ENCODE measurements around the gene RAB3D.

RAB3D gene

DNA sequence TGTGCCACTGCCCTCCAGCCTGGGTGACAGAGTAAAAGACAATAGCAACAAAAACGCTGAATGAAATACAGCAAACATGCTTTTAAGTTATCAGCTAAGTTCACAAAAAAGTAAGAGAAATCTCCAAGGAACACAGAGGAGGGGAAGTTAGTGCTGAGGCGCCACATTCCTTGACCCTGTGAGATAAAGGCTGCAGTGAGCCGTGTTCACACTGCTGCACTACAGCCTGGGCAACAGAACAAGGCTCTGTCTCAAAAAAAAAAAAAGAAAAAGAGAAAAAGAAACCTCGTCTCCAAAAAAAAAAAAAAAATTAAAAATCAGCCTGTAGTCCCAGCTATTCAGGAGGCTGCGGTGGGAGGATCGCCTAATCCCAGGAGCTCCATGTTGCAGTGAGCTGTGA, 60.8 kb downstream of the RAB3D start:
- H3K27ac Mint-ChIP-seq: no peak overlapping the region
- H3K4me3 Mint-ChIP-seq: no peak overlapping the region
- H3K36me3 Mint-ChIP-seq (ENCODE audit: low read depth): no peaks in the 10 kb centered on the region
- peaks cover 53% of the 10 kb centered on the region for H3K27me3 Mint-ChIP-seq
- H3K4me1 Mint-ChIP-seq (ENCODE audit: low read depth): peaks cover 14% of the 10 kb centered on the region
- no peaks in the 10 kb centered on the region for H3K9me3 Mint-ChIP-seq

DNA sequence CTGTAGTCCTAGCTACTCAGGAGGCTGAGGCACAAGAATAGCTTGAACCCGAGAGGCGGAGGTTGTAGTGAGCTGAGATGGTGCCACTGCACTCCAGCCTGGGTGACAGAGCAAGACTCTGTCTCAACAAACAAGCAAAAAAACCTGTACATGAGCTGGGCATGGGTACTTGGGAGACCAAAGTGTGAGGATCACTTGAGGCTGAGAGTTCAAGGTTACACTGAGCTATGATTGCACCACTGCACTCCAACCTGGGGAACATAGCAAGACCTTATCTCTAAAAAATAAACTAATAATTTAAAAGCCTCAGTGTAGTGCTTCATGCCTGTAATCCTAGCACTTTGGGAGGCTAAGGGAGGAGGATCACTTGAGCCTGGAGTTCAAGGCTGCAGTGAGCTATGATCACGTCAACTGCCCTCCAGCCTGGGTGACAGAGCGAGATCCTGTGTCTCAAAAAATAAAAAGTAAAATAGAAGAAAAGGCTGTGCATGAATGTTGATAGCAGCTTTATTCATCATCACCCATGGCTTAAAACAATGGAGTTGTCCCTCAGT, 64.8 kb downstream of the RAB3D start:
- Mint-ChIP-seq H3K4me3 (no peak overlapping the region), H3K36me3 (ENCODE audit: low read depth) (no peaks in the 10 kb centered on the region), H3K27ac (no peak overlapping the region), H3K4me1 (ENCODE audit: low read depth) (peaks cover 3% of the 10 kb centered on the region), H3K9me3 (no peaks in the 10 kb centered on the region), H3K27me3 (peaks cover 36% of the 10 kb centered on the region)

DNA sequence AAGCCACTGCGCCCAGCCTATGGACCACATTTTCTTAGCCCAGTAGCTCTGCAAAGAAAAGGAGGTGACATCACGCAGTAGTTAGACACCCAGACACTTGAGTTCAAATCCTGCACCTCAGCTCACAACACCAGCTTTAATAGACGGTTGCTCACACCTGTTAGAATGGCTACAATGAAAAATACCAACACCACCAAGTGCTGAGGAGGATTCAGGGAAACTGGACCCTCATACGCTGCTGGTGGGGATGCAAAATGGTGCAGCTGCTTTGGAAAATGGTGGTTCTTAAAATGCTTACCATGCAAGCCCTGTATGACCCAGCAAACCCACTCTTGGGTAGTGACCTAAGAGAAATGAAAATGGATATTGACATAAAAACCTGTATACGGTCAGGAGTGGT, 65.5 kb downstream of the RAB3D start:
- H3K27ac Mint-ChIP-seq: no peak overlapping the region
- H3K4me1 Mint-ChIP-seq (ENCODE audit: low read depth): no peaks in the 10 kb centered on the region
- peaks cover 38% of the 10 kb centered on the region for H3K27me3 Mint-ChIP-seq
- no peaks in the 10 kb centered on the region for H3K36me3 Mint-ChIP-seq (ENCODE audit: low read depth)
- H3K9me3 Mint-ChIP-seq: no peaks in the 10 kb centered on the region
- no peak overlapping the region for H3K4me3 Mint-ChIP-seq

DNA sequence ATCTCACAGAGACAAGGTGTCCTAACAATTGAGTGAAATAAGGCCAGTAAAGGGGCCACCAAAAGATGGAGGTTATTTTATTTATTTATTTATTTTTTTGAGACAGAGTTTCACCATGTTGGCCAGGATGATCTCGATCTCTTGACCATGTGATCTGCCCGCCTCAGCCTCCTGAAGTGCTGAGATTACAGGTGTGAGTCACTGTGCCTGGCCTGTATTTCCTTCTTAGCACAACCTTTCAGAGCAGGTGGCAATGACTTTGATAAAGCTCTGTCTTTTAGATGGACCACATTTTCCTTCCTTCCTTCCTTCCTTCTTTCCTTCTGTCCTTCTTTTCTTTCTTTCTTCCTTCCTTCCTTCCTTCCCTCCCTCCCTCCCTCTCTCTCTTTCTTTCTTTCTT, 66.2 kb downstream of the RAB3D start:
- no peaks in the 10 kb centered on the region for H3K36me3 Mint-ChIP-seq (ENCODE audit: low read depth)
- no peaks in the 10 kb centered on the region for H3K9me3 Mint-ChIP-seq
- H3K27ac Mint-ChIP-seq: no peak overlapping the region
- H3K27me3 Mint-ChIP-seq: peaks cover 39% of the 10 kb centered on the region
- H3K4me3 Mint-ChIP-seq: no peak overlapping the region
- H3K4me1 Mint-ChIP-seq (ENCODE audit: low read depth): no peaks in the 10 kb centered on the region
